ENCODE measurements around the gene CFAP100.

DNA sequence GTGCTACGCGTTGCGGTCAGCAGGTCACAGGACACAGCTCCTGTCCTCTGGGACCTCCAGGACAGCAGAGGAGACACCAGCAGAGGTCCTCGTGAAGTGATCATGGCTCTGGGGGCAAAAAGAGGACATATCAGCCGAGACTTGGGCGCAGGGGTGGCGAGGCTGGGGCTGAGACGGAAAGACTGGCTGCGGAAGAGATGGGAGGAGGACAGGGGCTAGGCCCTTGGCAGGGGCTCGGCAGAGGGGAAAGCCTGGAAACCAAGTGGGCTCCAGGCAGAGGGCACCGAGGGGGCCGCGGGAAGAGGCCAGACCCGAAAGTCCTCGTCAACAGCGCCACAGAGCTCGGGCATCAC is 4.9 kb upstream of the CFAP100 start:
- TF ChIP-seq, protein P1, sequence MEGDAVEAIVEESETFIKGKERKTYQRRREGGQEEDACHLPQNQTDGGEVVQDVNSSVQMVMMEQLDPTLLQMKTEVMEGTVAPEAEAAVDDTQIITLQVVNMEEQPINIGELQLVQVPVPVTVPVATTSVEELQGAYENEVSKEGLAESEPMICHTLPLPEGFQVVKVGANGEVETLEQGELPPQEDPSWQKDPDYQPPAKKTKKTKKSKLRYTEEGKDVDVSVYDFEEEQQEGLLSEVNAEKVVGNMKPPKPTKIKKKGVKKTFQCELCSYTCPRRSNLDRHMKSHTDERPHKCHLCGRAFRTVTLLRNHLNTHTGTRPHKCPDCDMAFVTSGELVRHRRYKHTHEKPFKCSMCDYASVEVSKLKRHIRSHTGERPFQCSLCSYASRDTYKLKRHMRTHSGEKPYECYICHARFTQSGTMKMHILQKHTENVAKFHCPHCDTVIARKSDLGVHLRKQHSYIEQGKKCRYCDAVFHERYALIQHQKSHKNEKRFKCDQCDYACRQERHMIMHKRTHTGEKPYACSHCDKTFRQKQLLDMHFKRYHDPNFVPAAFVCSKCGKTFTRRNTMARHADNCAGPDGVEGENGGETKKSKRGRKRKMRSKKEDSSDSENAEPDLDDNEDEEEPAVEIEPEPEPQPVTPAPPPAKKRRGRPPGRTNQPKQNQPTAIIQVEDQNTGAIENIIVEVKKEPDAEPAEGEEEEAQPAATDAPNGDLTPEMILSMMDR (IDR thresholded peaks at IDR 0.05): no peak
- no peak for TF ChIP-seq POLR2A (IDR thresholded peaks at IDR 0.05)
